Upper lobe of right lung (tissue), 1 donor: ENCODE results near the gene ST8SIA4. TPM values are rescaled to one million over a fixed set of nuclear protein-coding genes. Genes with fewer than 3 reads are reported as not detected.

Experiments
- ATAC-seq: fragments of 200-7000 bp; cut with Tn5 transposase; one replicate; pipeline ENCODE4 v1.9.1; 2020; ENCODE audit warnings: mild to moderate bottlenecking, moderate library complexity
- DNase-seq: peaks from one replicate; pipeline ENCODE4 v3.0.0-alpha.2; 2020
- H3K27ac ChIP-seq: fragments of 200-600 bp; one replicate; pipeline ENCODE4 v1.8.0; 2022
- H3K27me3 ChIP-seq: fragments of 200-600 bp; one replicate; pipeline ENCODE4 v1.8.0; 2022; ENCODE audit warnings: mild to moderate bottlenecking
- H3K36me3 ChIP-seq: fragments of 200-600 bp; one replicate; pipeline ENCODE4 v1.8.0; 2022
- H3K4me1 ChIP-seq: fragments of 200-600 bp; one replicate; pipeline ENCODE4 v1.8.0; 2022
- H3K4me3 ChIP-seq: fragments of 200-600 bp; one replicate; pipeline ENCODE4 v1.8.0; 2022; ENCODE audit warnings: mild to moderate bottlenecking
- H3K9me3 ChIP-seq: fragments of 200-600 bp; one replicate; pipeline ENCODE4 v1.8.0; 2022
- intact Hi-C: fragments of 100-400 bp; cut with DNase I; formaldehyde crosslinking; loops from one replicate; pipeline ENCODE4 v1.11.0; 2022
- total RNA-seq: library from RNA; stranded (reverse); fragmentation: NEBNext Ultra II Directional; extraction: Animal tissue kit (Norgen Biotek cat#: 25700); gene quantifications from one replicate; pipeline ENCODE4 v1.2.1, GENCODE V29; 2021
- TF ChIP-seq, protein P1 (sequence below): fragments of 200-600 bp; IDR thresholded peaks from one replicate; pipeline ENCODE4 v1.8.0; 2022; ENCODE audit warnings: antibody characterized with exemption
- donor health status: DM: no; HTN: yes; CAD: no; lungs with severe emphysema.

ST8SIA4 gene
- total RNA-seq, 1 donor from 2014 or later: 17.8 TPM

DNA sequence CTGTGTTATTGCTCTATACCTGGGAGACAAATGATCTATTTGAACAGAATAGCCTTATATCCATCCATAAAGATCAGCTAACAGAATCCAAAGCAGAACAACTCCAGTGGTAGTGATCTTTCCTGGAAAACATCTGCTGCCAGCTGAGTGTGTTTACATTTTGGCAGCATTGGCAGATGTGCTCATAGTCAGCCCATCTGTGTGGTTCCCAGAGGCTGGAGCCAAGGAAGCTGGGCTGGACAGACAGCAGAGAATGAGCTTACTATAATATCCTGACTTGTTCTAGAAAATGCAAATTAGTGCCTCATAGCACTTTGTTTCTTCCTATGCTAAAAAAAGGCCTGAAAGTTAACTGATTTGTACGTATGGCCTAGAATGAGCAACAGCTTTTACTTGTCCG lies 99.7 kb downstream of the ST8SIA4 start:
- no peaks in the 10 kb centered on the region for H3K27me3 ChIP-seq
- TF ChIP-seq, protein P1, sequence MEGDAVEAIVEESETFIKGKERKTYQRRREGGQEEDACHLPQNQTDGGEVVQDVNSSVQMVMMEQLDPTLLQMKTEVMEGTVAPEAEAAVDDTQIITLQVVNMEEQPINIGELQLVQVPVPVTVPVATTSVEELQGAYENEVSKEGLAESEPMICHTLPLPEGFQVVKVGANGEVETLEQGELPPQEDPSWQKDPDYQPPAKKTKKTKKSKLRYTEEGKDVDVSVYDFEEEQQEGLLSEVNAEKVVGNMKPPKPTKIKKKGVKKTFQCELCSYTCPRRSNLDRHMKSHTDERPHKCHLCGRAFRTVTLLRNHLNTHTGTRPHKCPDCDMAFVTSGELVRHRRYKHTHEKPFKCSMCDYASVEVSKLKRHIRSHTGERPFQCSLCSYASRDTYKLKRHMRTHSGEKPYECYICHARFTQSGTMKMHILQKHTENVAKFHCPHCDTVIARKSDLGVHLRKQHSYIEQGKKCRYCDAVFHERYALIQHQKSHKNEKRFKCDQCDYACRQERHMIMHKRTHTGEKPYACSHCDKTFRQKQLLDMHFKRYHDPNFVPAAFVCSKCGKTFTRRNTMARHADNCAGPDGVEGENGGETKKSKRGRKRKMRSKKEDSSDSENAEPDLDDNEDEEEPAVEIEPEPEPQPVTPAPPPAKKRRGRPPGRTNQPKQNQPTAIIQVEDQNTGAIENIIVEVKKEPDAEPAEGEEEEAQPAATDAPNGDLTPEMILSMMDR: no peak
- no peaks in the 10 kb centered on the region for H3K36me3 ChIP-seq
- ATAC-seq (no peak), DNase-seq (no peak)
- intact Hi-C loops: no loop called here
- no peak overlapping the region for H3K4me3 ChIP-seq
- H3K9me3 ChIP-seq: no peaks in the 10 kb centered on the region
- no peak overlapping the region for H3K27ac ChIP-seq
- no peaks in the 10 kb centered on the region for H3K4me1 ChIP-seq

DNA sequence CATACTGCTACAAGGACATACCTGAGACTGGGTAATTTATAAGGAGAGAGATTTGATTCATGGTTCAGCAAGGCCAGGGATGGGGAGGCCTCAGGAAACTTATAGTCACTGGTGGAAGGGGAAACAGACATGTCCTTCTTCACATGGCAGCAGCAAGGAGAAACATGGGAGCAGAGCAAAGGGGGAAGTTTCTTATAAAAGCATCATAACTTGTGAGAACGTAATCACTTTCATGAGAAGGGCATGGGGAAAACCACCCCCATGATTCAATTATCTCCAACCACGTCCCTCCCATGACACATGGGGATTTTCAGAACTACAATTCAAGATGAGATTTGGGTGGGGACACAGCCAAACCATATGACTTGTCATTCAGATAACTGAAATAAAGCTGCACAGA lies 100.9 kb downstream of the ST8SIA4 start:
- no peaks in the 10 kb centered on the region for H3K27me3 ChIP-seq
- no peak overlapping the region for H3K27ac ChIP-seq
- TF ChIP-seq, protein P1: no peak
- no peaks in the 10 kb centered on the region for H3K36me3 ChIP-seq
- no peaks in the 10 kb centered on the region for H3K9me3 ChIP-seq
- ATAC-seq: no peak
- intact Hi-C loops: no loop called here
- no peak for DNase-seq
- H3K4me3 ChIP-seq: no peak overlapping the region
- H3K4me1 ChIP-seq: no peaks in the 10 kb centered on the region

DNA sequence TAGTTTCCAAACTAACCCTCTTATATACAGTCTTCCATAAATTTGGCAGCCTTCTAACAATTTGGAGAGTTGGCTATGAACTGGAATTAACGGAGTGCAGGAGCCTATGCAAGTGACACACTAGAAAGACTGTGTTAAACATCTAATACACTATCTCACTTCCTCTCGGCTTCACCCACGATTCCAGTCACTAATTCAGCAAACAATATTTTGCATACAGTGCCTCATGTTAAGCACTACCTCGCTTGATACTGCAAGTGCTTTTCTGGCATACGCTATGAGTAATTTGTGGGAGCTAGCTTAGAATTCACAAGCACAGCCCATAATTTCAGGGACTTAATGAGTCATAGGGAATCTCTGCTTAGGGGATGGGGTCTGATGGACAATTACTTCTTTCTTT lies 102.5 kb downstream of the ST8SIA4 start:
- Histone ChIP-seq H3K4me3 (no peak overlapping the region), H3K27me3 (no peaks in the 10 kb centered on the region), H3K27ac (no peak overlapping the region), H3K9me3 (no peaks in the 10 kb centered on the region), H3K4me1 (no peaks in the 10 kb centered on the region), H3K36me3 (no peaks in the 10 kb centered on the region)
- no peak for DNase-seq
- no peak for ATAC-seq
- intact Hi-C loops: no loop called here
- TF ChIP-seq, protein P1: no peak

DNA sequence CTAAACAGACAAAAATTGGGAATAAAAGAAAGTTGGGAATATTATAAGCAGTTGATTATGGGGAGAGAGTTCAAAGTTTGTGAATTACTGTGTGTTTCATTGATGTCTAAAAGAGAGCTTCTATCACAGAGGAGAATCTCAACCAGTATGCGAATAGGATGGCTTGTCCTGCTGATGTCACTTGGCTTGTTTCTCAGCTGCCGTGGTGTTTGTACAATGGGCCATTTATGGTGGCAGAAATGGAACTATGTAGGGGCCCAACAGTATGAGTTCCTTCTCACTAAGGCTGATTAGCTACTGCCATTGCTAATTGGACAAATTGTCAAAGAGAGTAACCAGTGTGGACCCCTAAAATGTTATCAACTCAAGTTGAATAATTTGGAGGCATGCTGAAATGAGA lies 103.9 kb downstream of the ST8SIA4 start:
- H3K4me3 ChIP-seq: no peak overlapping the region
- H3K4me1 ChIP-seq: no peaks in the 10 kb centered on the region
- no peak overlapping the region for H3K27ac ChIP-seq
- TF ChIP-seq, protein P1: no peak
- ATAC-seq (no peak), DNase-seq (no peak)
- intact Hi-C loops: no loop called here
- no peaks in the 10 kb centered on the region for H3K27me3 ChIP-seq
- H3K9me3 ChIP-seq: no peaks in the 10 kb centered on the region
- no peaks in the 10 kb centered on the region for H3K36me3 ChIP-seq

DNA sequence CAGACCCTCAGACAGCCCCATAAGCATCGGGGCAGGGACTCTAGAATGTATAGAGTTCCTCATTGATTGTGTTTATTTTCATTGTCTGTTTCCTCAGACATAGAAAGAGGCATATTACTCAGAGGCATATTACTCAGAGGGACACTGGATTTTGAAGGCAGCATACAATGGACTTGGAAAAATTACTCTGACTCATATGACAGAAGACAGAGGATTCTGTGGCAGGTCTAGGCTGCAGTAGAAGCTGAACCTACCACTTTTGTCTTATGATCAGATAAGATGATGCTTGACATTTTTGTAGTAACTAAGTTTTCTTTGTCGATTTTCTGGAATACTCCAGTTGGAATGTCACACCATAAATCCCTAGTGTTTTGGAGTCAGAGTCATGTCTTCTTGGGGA lies 105.2 kb downstream of the ST8SIA4 start:
- no peaks in the 10 kb centered on the region for H3K36me3 ChIP-seq
- ATAC-seq (no peak), DNase-seq (no peak)
- intact Hi-C loops: no loop called here
- TF ChIP-seq, protein P1: no peak
- no peaks in the 10 kb centered on the region for H3K9me3 ChIP-seq
- no peak overlapping the region for H3K27ac ChIP-seq
- H3K27me3 ChIP-seq: no peaks in the 10 kb centered on the region
- H3K4me3 ChIP-seq: no peak overlapping the region
- H3K4me1 ChIP-seq: no peaks in the 10 kb centered on the region

DNA sequence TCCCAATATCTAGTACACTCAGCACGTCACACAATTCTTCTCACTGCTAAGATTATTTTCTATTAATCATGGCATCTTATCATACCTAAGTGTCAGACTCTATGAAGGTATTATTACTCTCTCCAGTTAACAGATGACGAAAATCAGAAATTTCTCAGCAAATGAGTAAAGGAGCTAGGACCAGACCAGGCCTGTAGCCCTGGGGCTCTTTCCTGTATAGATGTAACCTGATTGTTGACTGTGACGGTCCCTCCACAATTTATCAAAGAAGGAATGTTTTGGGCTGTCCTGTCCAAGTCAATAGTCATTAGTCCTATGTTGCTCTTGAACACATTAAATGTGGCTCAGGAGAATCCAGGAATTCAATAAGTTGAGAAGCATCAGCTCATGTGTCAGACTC lies 106.2 kb downstream of the ST8SIA4 start:
- ATAC-seq (no peak), DNase-seq (no peak)
- Histone ChIP-seq H3K27ac (no peak overlapping the region), H3K4me3 (no peak overlapping the region), H3K9me3 (no peaks in the 10 kb centered on the region), H3K36me3 (no peaks in the 10 kb centered on the region), H3K4me1 (no peaks in the 10 kb centered on the region), H3K27me3 (no peaks in the 10 kb centered on the region)
- intact Hi-C loops: no loop called here
- TF ChIP-seq, protein P1: no peak
